GM12878 (cell line): Measurements from ENCODE around the gene STEAP2. TPM values are rescaled to one million over a fixed set of nuclear protein-coding genes. Genes with fewer than 3 reads are reported as not detected.

Experiments
- BCL11A ChIP-seq: IDR thresholded peaks from 2 replicates; pipeline ENCODE4 v1.6.1; 2011; ENCODE audit warnings: low read depth, low read length
- IKZF1 ChIP-seq: fragments of 450-650 bp; conservative IDR thresholded peaks from 2 replicates; pipeline ENCODE4 v1.6.1; 2017; ENCODE audit warnings: antibody characterized with exemption, mild to moderate bottlenecking
- IKZF2 ChIP-seq, 2 experiments: fragments of 450-650 bp; IDR thresholded peaks; 2 replicates each; pipeline ENCODE4 v1.6.1; 2017; ENCODE audit warnings: mild to moderate bottlenecking in 2 of 2, moderate library complexity in 2 of 2
- MTA2 ChIP-seq: fragments of 450-650 bp; IDR thresholded peaks from 2 replicates; pipeline ENCODE4 v1.6.1; 2016; ENCODE audit warnings: low read depth, mild to moderate bottlenecking, moderate library complexity
- PML ChIP-seq: IDR thresholded peaks from 2 replicates; pipeline ENCODE4 v1.6.1; 2012; ENCODE audit warnings: low read length, inconsistent platforms
- RELB ChIP-seq: fragments of 450-650 bp; IDR thresholded peaks from 2 replicates; pipeline ENCODE4 v1.6.1; 2017; ENCODE audit warnings: low read depth, mild to moderate bottlenecking, moderate library complexity
- STAT3 ChIP-seq: IDR thresholded peaks from 2 replicates; pipeline ENCODE4 v1.6.1; 2011; ENCODE audit warnings: low read depth, low read length, improper control_type of control experiment
- polyA plus RNA-seq, 11 experiments: library from polyadenylated mRNA; depleted of rRNA in 4 of 11; unstranded in 6 of 11; stranded (reverse) in 5 of 11; fragments of >200 nt; fragmentation: Nextera tagmentation in 4 of 11; fragmentation: Illumina TruSeq in 1 of 11; extraction: Ambion mirVana in 4 of 11; extraction: Trizol in 1 of 11; gene quantifications; 1 replicate in 1 of 11; 2 replicates in 10 of 11; pipeline versions ENCODE4 v1.2.1 to v1.2.3, GENCODE V29; 2011 to 2016; ENCODE audit warnings: inconsistent platforms in 2 of 11, missing spikeins in 2 of 11, low read depth in 1 of 11
- total RNA-seq, 4 experiments: library from RNA; depleted of rRNA in 3 of 4; stranded (reverse); fragments of >200 nt in 3 of 4; fragmentation: Illumina TruSeq in 1 of 4; extraction: Trizol in 1 of 4; gene quantifications; 2 replicates each; pipeline versions ENCODE4 v1.2.1 to v1.2.3, GENCODE V29; 2013 to 2021
- TF ChIP-seq, protein P1 (sequence below): fragments of 450-650 bp; IDR thresholded peaks from 2 replicates; pipeline ENCODE4 v1.6.1; 2017; ENCODE audit warnings: mild to moderate bottlenecking, moderate library complexity

The STEAP2 gene
- total and polyA plus RNA-seq, 10 of the 15 experiments (the other 5 are each of a cell fraction or from before 2014, with no cell fraction given): 0.64 to 17.6 (median 1.8) TPM

GRCh38 chr7:90238583-90238982, 27.0 kb downstream of the STEAP2 start (continued):
- TF ChIP-seq, protein P1, sequence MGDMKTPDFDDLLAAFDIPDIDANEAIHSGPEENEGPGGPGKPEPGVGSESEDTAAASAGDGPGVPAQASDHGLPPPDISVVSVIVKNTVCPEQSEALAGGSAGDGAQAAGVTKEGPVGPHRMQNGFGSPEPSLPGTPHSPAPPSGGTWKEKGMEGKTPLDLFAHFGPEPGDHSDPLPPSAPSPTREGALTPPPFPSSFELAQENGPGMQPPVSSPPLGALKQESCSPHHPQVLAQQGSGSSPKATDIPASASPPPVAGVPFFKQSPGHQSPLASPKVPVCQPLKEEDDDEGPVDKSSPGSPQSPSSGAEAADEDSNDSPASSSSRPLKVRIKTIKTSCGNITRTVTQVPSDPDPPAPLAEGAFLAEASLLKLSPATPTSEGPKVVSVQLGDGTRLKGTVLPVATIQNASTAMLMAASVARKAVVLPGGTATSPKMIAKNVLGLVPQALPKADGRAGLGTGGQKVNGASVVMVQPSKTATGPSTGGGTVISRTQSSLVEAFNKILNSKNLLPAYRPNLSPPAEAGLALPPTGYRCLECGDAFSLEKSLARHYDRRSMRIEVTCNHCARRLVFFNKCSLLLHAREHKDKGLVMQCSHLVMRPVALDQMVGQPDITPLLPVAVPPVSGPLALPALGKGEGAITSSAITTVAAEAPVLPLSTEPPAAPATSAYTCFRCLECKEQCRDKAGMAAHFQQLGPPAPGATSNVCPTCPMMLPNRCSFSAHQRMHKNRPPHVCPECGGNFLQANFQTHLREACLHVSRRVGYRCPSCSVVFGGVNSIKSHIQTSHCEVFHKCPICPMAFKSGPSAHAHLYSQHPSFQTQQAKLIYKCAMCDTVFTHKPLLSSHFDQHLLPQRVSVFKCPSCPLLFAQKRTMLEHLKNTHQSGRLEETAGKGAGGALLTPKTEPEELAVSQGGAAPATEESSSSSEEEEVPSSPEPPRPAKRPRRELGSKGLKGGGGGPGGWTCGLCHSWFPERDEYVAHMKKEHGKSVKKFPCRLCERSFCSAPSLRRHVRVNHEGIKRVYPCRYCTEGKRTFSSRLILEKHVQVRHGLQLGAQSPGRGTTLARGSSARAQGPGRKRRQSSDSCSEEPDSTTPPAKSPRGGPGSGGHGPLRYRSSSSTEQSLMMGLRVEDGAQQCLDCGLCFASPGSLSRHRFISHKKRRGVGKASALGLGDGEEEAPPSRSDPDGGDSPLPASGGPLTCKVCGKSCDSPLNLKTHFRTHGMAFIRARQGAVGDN: 0 out of 2 replicates have a peak, but pooled peaks have one; percentile 4
- peak in 1 of 2 experiments; percentile 82; a peak in 2 of 4 replicates for TF ChIP-seq IKZF2 (IDR thresholded peaks at IDR 0.05)
- no peak for TF ChIP-seq PML
- TF ChIP-seq IKZF1: peak; percentile 43
- peak; percentile 72 for TF ChIP-seq RELB
- TF ChIP-seq BCL11A: no peak
- TF ChIP-seq STAT3: no peak
- TF ChIP-seq MTA2: peak; percentile 41; the same call in 1 of the 2 replicates
